ENCODE data around the gene C1D. TPM values are rescaled to one million over a fixed set of nuclear protein-coding genes. Genes with fewer than 3 reads are reported as not detected.

Gene C1D
- total and polyA plus RNA-seq, 2 donors from 2014 or later: 23.0 to 34.2 TPM

GRCh38 chr2:68050353-68050752 lies 12.5 kb downstream of the C1D start:
- intact Hi-C loops (cut with DNase I): no loop called here
- Histone ChIP-seq H3K36me3 (ENCODE audit: control insufficient read depth in 2 of 3, insufficient read depth in 3 of 3, low read length in 3 of 3) (no peaks in the 10 kb centered on the region), H3K27me3 (ENCODE audit: control insufficient read depth, insufficient read depth, low read length) (no peaks in the 10 kb centered on the region), H3K4me3 (ENCODE audit: low read length in 3 of 3) (no peak overlapping the region), H3K4me1 (ENCODE audit: control insufficient read depth in 2 of 3, insufficient read depth in 2 of 3, low read depth in 1 of 3, low read length in 3 of 3) (no peaks in the 10 kb centered on the region), H3K9ac (ENCODE audit: low read length in 3 of 3) (no peak overlapping the region), H3K27ac (ENCODE audit: low read depth in 2 of 2, low read length in 2 of 2) (no peak overlapping the region), H3K9me3 (ENCODE audit: control insufficient read depth in 2 of 3, insufficient read depth in 1 of 3, low read length in 3 of 3) (no peaks in the 10 kb centered on the region)
- no peak for TF ChIP-seq CTCF (IDR thresholded peaks at IDR 0.05; ENCODE audit: borderline replicate concordance, extremely low read depth, insufficient read depth)
- no peak for DNase-seq
- FAIRE-seq: no peak

GRCh38 chr2:68046642-68047240 lies 16.1 kb downstream of the C1D start:
- Histone ChIP-seq H3K4me1 (ENCODE audit: control insufficient read depth in 2 of 3, insufficient read depth in 2 of 3, low read depth in 1 of 3, low read length in 3 of 3) (no peaks in the 10 kb centered on the region), H3K9ac (ENCODE audit: low read length in 3 of 3) (no peak overlapping the region), H3K27me3 (ENCODE audit: control insufficient read depth, insufficient read depth, low read length) (no peaks in the 10 kb centered on the region), H3K9me3 (ENCODE audit: control insufficient read depth in 2 of 3, insufficient read depth in 1 of 3, low read length in 3 of 3) (no peaks in the 10 kb centered on the region), H3K27ac (ENCODE audit: low read depth in 2 of 2, low read length in 2 of 2) (no peak overlapping the region), H3K4me3 (ENCODE audit: low read length in 3 of 3) (no peak overlapping the region), H3K36me3 (ENCODE audit: control insufficient read depth in 2 of 3, insufficient read depth in 3 of 3, low read length in 3 of 3) (no peaks in the 10 kb centered on the region)
- no peak for DNase-seq
- no peak for TF ChIP-seq CTCF (IDR thresholded peaks at IDR 0.05; ENCODE audit: borderline replicate concordance, extremely low read depth, insufficient read depth)
- FAIRE-seq: no peak
- intact Hi-C loops (cut with DNase I): no loop called here

- no peaks in the 10 kb centered on the region for H3K4me1 ChIP-seq (ENCODE audit: control insufficient read depth in 2 of 3, insufficient read depth in 2 of 3, low read depth in 1 of 3, low read length in 3 of 3)
- no peak overlapping the region for H3K27ac ChIP-seq (ENCODE audit: low read depth in 2 of 2, low read length in 2 of 2)
- peak; percentile 29 for FAIRE-seq
- no peaks in the 10 kb centered on the region for H3K27me3 ChIP-seq (ENCODE audit: control insufficient read depth, insufficient read depth, low read length)
- H3K9me3 ChIP-seq (ENCODE audit: control insufficient read depth in 2 of 3, insufficient read depth in 1 of 3, low read length in 3 of 3): no peaks in the 10 kb centered on the region
- no peak overlapping the region for H3K4me3 ChIP-seq (ENCODE audit: low read length in 3 of 3)
- no peak for DNase-seq
- no peak overlapping the region for H3K9ac ChIP-seq (ENCODE audit: low read length in 3 of 3)
- intact Hi-C loops (cut with DNase I): no loop called here
- H3K36me3 ChIP-seq (ENCODE audit: control insufficient read depth in 2 of 3, insufficient read depth in 3 of 3, low read length in 3 of 3): no peaks in the 10 kb centered on the region
- no peak for TF ChIP-seq CTCF (IDR thresholded peaks at IDR 0.05; ENCODE audit: borderline replicate concordance, extremely low read depth, insufficient read depth)
Measured at GRCh38 chr2:68046224-68046623, 16.6 kb downstream of the C1D start.

- Histone ChIP-seq H3K36me3 (ENCODE audit: control insufficient read depth in 2 of 3, insufficient read depth in 3 of 3, low read length in 3 of 3) (no peaks in the 10 kb centered on the region), H3K27me3 (ENCODE audit: control insufficient read depth, insufficient read depth, low read length) (no peaks in the 10 kb centered on the region), H3K9ac (ENCODE audit: low read length in 3 of 3) (no peak overlapping the region), H3K4me3 (ENCODE audit: low read length in 3 of 3) (no peak overlapping the region), H3K9me3 (ENCODE audit: control insufficient read depth in 2 of 3, insufficient read depth in 1 of 3, low read length in 3 of 3) (no peaks in the 10 kb centered on the region), H3K27ac (ENCODE audit: low read depth in 2 of 2, low read length in 2 of 2) (no peak overlapping the region), H3K4me1 (ENCODE audit: control insufficient read depth in 2 of 3, insufficient read depth in 2 of 3, low read depth in 1 of 3, low read length in 3 of 3) (no peaks in the 10 kb centered on the region)
- DNase-seq (peak in 2 of 5 donors; percentile 52 to 63), FAIRE-seq (no peak)
- intact Hi-C loops (cut with DNase I): no loop called here
- TF ChIP-seq CTCF (IDR thresholded peaks at IDR 0.05; ENCODE audit: borderline replicate concordance, extremely low read depth, insufficient read depth): no peak
Measured at GRCh38 chr2:68045342-68045741, 17.5 kb downstream of the C1D start.
